Activated naive CD4-positive, alpha-beta T cell treated with anti-CD3 and anti-CD28 coated beads, Interleukin-2, amount 10 ng/mL, durations not matched to agents 7 days and 5 days (primary cell): ENCODE results near the gene TMEM163.
"Not testable (repeated sequence)": the region's sequence is repeated elsewhere in the genome, so short reads cannot be mapped to it uniquely, and the experiment has no call there.

Experiments
- CTCF ChIA-PET: fragments of 350-600 bp; sonication (Branson Sonifier 250); formaldehyde crosslinking; loops from one replicate; lab custom pipeline; 2021; ENCODE audit warnings: antibody characterized with exemption; lab: Charles Lee
- DNase-seq: peaks from one replicate; pipeline ENCODE4 v3.0.0-alpha.2; 2020
- H3K27ac Mint-ChIP-seq: one replicate; pipeline ENCODE4 v1.8.0; 2021; ENCODE audit warnings: mild to moderate bottlenecking, moderate library complexity, mixed read lengths
- H3K27me3 Mint-ChIP-seq: one replicate; pipeline ENCODE4 v1.8.0; 2021; ENCODE audit warnings: mild to moderate bottlenecking, mixed read lengths
- H3K36me3 Mint-ChIP-seq: one replicate; pipeline ENCODE4 v1.8.0; 2021; ENCODE audit warnings: mixed read lengths
- H3K4me1 Mint-ChIP-seq: one replicate; pipeline ENCODE4 v1.8.0; 2021; ENCODE audit warnings: mixed read lengths
- H3K4me3 Mint-ChIP-seq: one replicate; pipeline ENCODE4 v1.8.0; 2021; ENCODE audit warnings: mild to moderate bottlenecking, moderate library complexity, mixed read lengths
- H3K9me3 Mint-ChIP-seq: one replicate; pipeline ENCODE4 v1.8.0; 2021; ENCODE audit warnings: mixed read lengths

The TMEM163 gene

GRCh38 chr2:134619250-134619649 is 99.5 kb downstream of the TMEM163 start:
- CTCF ChIA-PET = no interaction called here

GRCh38 chr2:134615480-134615879 is 103.3 kb downstream of the TMEM163 start:
- CTCF ChIA-PET = interaction anchor here (1.0 kb wide), 1 partner anchor 16 kb away, joined by 3 read pairs; no protein-coding TSS in a partner anchor
- H3K9me3 Mint-ChIP-seq = peaks cover 21% of the 10 kb centered on the region
- not testable (repeated sequence) for H3K27me3 Mint-ChIP-seq

More at GRCh38 chr2:134619250-134619649, 99.5 kb downstream of the TMEM163 start:
- Mint-ChIP-seq H3K36me3 (no peaks in the 10 kb centered on the region), H3K4me1 (no peaks in the 10 kb centered on the region), H3K4me3 (no peak overlapping the region), H3K27ac (no peak overlapping the region), H3K27me3 (peaks cover 4% of the 10 kb centered on the region), H3K9me3 (peaks cover 10% of the 10 kb centered on the region)
- DNase-seq = no peak

GRCh38 chr2:134611316-134611715 is 107.5 kb downstream of the TMEM163 start:
- Mint-ChIP-seq H3K36me3 (no peaks in the 10 kb centered on the region), H3K27me3 (peaks cover 7% of the 10 kb centered on the region), H3K27ac (no peak overlapping the region), H3K4me1 (no peaks in the 10 kb centered on the region), H3K9me3 (peaks cover 13% of the 10 kb centered on the region), H3K4me3 (no peak overlapping the region)
- CTCF ChIA-PET = no interaction called here
- DNase-seq = no peak

More at GRCh38 chr2:134615480-134615879, 103.3 kb downstream of the TMEM163 start:
- H3K27ac Mint-ChIP-seq, H3K36me3 Mint-ChIP-seq, DNase-seq, H3K4me1 Mint-ChIP-seq, H3K4me3 Mint-ChIP-seq: not testable (repeated sequence)

- H3K4me1 Mint-ChIP-seq = no peaks in the 10 kb centered on the region
- no peak overlapping the region for H3K27ac Mint-ChIP-seq
- no peak overlapping the region for H3K4me3 Mint-ChIP-seq
- H3K9me3 Mint-ChIP-seq = peaks cover 13% of the 10 kb centered on the region
- H3K36me3 Mint-ChIP-seq = no peaks in the 10 kb centered on the region
- no peak for DNase-seq
- peaks cover 9% of the 10 kb centered on the region for H3K27me3 Mint-ChIP-seq
- CTCF ChIA-PET = no interaction called here
These were observed 107.9 kb downstream of the TMEM163 start for GRCh38 chr2:134610871-134611270.

GRCh38 chr2:134609924-134610513 is 108.8 kb downstream of the TMEM163 start:
- Mint-ChIP-seq H3K4me3 (no peak overlapping the region), H3K4me1 (no peaks in the 10 kb centered on the region), H3K27ac (no peak overlapping the region), H3K9me3 (peaks cover 13% of the 10 kb centered on the region), H3K27me3 (peaks cover 8% of the 10 kb centered on the region), H3K36me3 (no peaks in the 10 kb centered on the region)
- no peak for DNase-seq
- CTCF ChIA-PET = no interaction called here

- Mint-ChIP-seq H3K4me3 (no peak overlapping the region), H3K27ac (no peak overlapping the region), H3K4me1 (no peaks in the 10 kb centered on the region), H3K9me3 (no peaks in the 10 kb centered on the region), H3K27me3 (peaks cover 20% of the 10 kb centered on the region), H3K36me3 (no peaks in the 10 kb centered on the region)
- CTCF ChIA-PET = no interaction called here
- DNase-seq = no peak
These were observed 114.8 kb downstream of the TMEM163 start for GRCh38 chr2:134603966-134604365.

- no peak for DNase-seq
- H3K27ac Mint-ChIP-seq = no peak overlapping the region
- H3K9me3 Mint-ChIP-seq = no peaks in the 10 kb centered on the region
- H3K27me3 Mint-ChIP-seq = peaks cover 20% of the 10 kb centered on the region
- H3K4me1 Mint-ChIP-seq = no peaks in the 10 kb centered on the region
- CTCF ChIA-PET = no interaction called here
- no peaks in the 10 kb centered on the region for H3K36me3 Mint-ChIP-seq
- no peak overlapping the region for H3K4me3 Mint-ChIP-seq
These were observed 116.1 kb downstream of the TMEM163 start for GRCh38 chr2:134602666-134603065.

- CTCF ChIA-PET = no interaction called here
- DNase-seq = no peak
- Mint-ChIP-seq H3K9me3 (no peaks in the 10 kb centered on the region), H3K27ac (no peak overlapping the region), H3K36me3 (no peaks in the 10 kb centered on the region), H3K27me3 (peaks cover 15% of the 10 kb centered on the region), H3K4me1 (no peaks in the 10 kb centered on the region), H3K4me3 (no peak overlapping the region)
These were observed 117.5 kb downstream of the TMEM163 start for GRCh38 chr2:134601264-134601663.

GRCh38 chr2:134600208-134600607 is 118.6 kb downstream of the TMEM163 start:
- no peak overlapping the region for H3K27ac Mint-ChIP-seq
- no peak overlapping the region for H3K4me3 Mint-ChIP-seq
- H3K36me3 Mint-ChIP-seq = no peaks in the 10 kb centered on the region
- no peak for DNase-seq
- CTCF ChIA-PET = no interaction called here
- H3K4me1 Mint-ChIP-seq = no peaks in the 10 kb centered on the region
- no peaks in the 10 kb centered on the region for H3K9me3 Mint-ChIP-seq
- peaks cover 11% of the 10 kb centered on the region for H3K27me3 Mint-ChIP-seq

- CTCF ChIA-PET = no interaction called here
- peaks cover 11% of the 10 kb centered on the region for H3K27me3 Mint-ChIP-seq
- no peaks in the 10 kb centered on the region for H3K4me1 Mint-ChIP-seq
- no peaks in the 10 kb centered on the region for H3K9me3 Mint-ChIP-seq
- H3K27ac Mint-ChIP-seq = no peak overlapping the region
- H3K36me3 Mint-ChIP-seq = no peaks in the 10 kb centered on the region
- no peak overlapping the region for H3K4me3 Mint-ChIP-seq
- no peak for DNase-seq
These were observed 119.6 kb downstream of the TMEM163 start for GRCh38 chr2:134599236-134599635.

- no peak for DNase-seq
- no peak overlapping the region for H3K4me3 Mint-ChIP-seq
- H3K4me1 Mint-ChIP-seq = no peaks in the 10 kb centered on the region
- peaks cover 23% of the 10 kb centered on the region for H3K9me3 Mint-ChIP-seq
- CTCF ChIA-PET = no interaction called here
- peaks cover 6% of the 10 kb centered on the region for H3K36me3 Mint-ChIP-seq
- no peak overlapping the region for H3K27ac Mint-ChIP-seq
- H3K27me3 Mint-ChIP-seq = peaks cover 7% of the 10 kb centered on the region
These were observed 124.4 kb downstream of the TMEM163 start for GRCh38 chr2:134594399-134594798.

- H3K27ac Mint-ChIP-seq = no peak overlapping the region
- H3K4me1 Mint-ChIP-seq = no peaks in the 10 kb centered on the region
- peaks cover 6% of the 10 kb centered on the region for H3K36me3 Mint-ChIP-seq
- H3K4me3 Mint-ChIP-seq = no peak overlapping the region
- CTCF ChIA-PET = no interaction called here
- peaks cover 28% of the 10 kb centered on the region for H3K9me3 Mint-ChIP-seq
- DNase-seq = no peak
- H3K27me3 Mint-ChIP-seq = peaks cover 7% of the 10 kb centered on the region
These were observed 125.3 kb downstream of the TMEM163 start for GRCh38 chr2:134593519-134593918.

GRCh38 chr2:134592377-134592776 is 126.4 kb downstream of the TMEM163 start:
- no peak for DNase-seq
- CTCF ChIA-PET = no interaction called here
- H3K36me3 Mint-ChIP-seq = peaks cover 6% of the 10 kb centered on the region
- no peak overlapping the region for H3K27ac Mint-ChIP-seq
- no peak overlapping the region for H3K4me3 Mint-ChIP-seq
- no peaks in the 10 kb centered on the region for H3K4me1 Mint-ChIP-seq
- peaks cover 32% of the 10 kb centered on the region for H3K9me3 Mint-ChIP-seq
- peaks cover 7% of the 10 kb centered on the region for H3K27me3 Mint-ChIP-seq

- Mint-ChIP-seq H3K4me3 (no peak overlapping the region), H3K27ac (no peak overlapping the region), H3K36me3 (peaks cover 6% of the 10 kb centered on the region), H3K4me1 (no peaks in the 10 kb centered on the region), H3K27me3 (peaks cover 7% of the 10 kb centered on the region), H3K9me3 (peaks cover 32% of the 10 kb centered on the region)
- CTCF ChIA-PET = no interaction called here
- no peak for DNase-seq
These were observed 127.3 kb downstream of the TMEM163 start for GRCh38 chr2:134591526-134591925.

- Mint-ChIP-seq H3K4me3 (no peak overlapping the region), H3K27ac (no peak overlapping the region), H3K36me3 (peaks cover 6% of the 10 kb centered on the region), H3K27me3 (peaks cover 7% of the 10 kb centered on the region), H3K9me3 (peaks cover 32% of the 10 kb centered on the region), H3K4me1 (no peaks in the 10 kb centered on the region)
- CTCF ChIA-PET = no interaction called here
- no peak for DNase-seq
These were observed 128.1 kb downstream of the TMEM163 start for GRCh38 chr2:134590679-134591078.
